Measurements from ENCODE around the gene WBP1L.
"Not testable (repeated sequence)": the region's sequence is repeated elsewhere in the genome, so short reads cannot be mapped to it uniquely, and the experiment has no call there.

The WBP1L gene

DNA sequence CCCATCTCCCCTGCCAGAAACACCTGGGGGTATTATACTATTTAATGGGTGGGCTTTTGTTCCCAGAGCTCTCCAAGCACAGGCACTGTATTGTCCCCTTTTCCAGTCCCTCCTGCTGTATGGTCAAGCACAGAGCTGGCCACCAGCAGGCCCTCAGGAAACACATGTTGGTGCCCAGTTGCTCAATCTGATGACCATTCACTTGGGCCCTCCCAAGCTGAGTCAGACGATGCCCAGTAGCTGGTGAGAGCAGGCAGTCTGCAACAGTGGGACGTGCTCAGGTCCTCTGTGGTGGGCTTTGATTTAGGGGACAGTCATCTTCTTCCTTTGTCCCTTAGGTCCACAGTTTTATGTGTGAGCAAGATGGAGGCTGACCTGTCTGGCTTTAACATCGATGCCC lies 17.5 kb upstream of the WBP1L start:
- DNase-seq = no peak

DNA sequence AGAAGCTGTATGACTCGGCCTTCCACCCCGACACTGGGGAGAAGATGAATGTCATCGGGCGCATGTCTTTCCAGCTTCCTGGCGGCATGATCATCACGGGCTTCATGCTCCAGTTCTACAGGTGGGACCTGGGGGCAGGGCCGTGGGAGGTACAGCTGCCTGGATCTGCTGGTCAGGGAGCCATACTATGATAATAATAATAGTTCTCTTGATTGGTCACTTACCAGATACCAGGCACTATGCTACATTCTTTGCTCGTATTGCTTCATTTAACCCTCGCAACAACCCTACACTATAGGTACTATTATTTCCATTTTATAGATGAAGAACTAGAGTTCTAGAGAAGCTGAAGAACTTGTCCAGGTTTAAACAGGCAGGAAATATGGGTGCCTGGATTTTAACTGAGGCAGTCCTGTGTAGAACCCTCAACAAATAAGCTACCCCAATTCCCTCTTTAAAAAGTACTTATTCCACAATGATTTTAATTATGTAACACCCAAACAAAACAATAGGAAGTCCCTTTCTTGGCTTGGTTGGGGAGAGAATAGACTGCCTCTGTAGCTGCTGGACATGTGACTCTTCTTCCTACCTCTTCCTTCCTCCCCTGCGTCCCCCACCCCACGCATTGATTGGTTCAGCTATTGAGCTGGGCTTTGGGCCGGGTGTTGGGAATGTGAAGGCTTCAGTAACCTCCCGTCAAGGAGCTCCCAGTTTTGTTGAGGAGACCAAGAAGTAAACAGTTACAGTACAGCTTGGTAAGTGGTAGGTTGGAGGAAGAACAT lies 16.5 kb upstream of the WBP1L start:
- DNase-seq = no peak

- DNase-seq = peak; percentile 39
Observed at GRCh38 chr10:102729029-102730026, 14.4 kb upstream of the WBP1L start.

DNA sequence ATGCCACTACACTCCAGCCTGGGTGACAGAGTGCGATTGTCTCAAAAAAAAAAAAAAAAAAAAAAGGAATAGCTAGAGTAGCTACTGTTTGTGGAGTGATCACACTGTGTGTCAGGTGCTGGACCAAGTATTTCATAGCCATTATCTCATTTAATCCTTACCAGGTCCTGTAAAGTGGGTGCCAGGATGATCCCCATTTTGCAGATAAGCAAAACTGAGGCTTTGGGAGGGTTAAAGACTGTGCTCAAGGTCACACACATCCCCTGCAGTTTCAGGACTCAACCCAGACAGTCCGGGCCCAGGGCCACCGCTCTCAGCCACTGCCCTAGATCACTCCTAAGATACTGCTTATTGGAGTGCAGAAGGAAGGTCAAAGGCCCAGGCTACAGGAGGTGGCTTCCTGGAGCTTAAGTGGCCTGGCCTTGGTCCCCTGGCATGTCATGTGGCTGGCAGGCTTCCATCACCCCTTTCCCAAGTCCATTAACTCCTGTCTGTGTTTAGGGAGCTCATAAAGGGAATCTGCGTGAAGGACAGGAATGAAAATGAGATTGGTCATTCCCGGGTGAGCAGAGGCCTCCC lies 12.4 kb upstream of the WBP1L start:
- DNase-seq = no peak

GRCh38 chr10:102732661-102733060 lies 11.1 kb upstream of the WBP1L start:
- DNase-seq = no peak

DNA sequence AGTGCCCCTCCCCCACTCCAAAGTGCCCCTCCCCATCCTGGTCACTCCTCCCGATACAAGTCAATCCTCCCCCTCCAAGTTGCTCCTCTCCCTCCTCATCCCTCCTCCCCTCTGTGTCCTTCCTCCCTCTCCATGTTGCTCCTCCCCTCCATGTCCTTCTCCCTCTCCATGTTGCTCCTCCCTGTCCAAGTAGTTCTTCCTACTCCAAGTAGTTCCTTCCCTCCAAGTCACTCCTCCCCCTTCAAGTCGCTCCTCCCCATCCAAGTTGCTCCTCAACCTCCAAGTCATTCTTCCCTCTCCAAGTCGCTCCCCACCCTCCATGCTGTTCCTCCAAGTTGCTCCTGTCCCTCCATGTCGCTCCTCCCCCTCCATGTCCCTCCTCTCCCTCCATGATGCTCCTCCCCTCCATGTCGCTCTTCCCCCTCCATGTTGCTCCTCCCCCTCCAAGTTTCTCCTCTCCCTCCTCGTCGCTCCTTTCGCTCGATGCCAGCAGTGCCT lies 8.6 kb upstream of the WBP1L start:
- DNase-seq = no peak

- DNase-seq = no peak
Observed at GRCh38 chr10:102738692-102739121, 5.0 kb upstream of the WBP1L start.

DNA sequence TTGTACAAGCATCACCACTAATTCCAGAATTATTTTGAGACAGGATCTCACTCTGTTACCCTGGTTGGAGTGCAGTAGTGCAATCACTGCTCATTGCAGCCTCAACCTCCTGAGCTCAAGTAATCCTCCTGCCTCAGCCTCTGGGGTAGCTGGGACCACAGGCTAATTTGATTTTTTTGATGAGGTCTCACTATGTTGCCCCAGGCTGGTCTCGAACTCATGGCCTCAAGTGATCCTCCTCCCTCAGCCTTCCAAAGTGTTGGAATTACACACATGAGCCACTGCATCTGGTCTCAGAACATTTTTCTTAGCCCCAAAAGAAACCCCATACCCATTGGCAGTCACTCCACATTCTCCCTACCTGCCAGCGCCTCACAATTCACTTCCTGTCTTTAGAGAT lies 3.5 kb upstream of the WBP1L start:
- no peak for DNase-seq

- DNase-seq = no peak
Observed at GRCh38 chr10:102741726-102742237, 2.0 kb upstream of the WBP1L start.

GRCh38 chr10:102742313-102742712 lies 1.4 kb upstream of the WBP1L start:
- not testable (repeated sequence) for DNase-seq

DNA sequence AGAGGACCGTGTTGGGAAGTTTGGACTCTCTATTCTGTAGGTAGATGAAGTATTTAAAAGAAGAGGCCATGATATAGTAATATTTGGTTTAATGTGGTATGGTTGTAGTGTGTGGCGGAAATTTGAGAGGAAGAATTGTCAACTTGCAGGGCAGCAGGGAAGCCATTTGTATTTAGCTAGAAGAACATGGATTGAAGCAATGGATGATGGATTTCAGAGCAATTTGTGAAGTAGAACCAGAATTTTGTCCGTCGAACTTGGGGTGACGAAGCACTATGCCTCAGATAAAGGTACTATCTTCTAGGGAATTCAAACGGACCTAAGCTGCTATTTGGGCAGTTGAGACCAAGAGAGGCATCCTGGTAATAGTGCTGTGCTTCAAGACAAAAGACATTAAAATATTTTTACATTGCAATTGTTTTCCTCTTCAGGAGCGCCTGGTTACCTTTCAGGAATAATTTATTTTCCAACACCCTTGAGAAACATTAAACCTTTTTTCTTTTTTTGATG lies 615 bp upstream of the WBP1L start:
- DNase-seq = no peak

DNA sequence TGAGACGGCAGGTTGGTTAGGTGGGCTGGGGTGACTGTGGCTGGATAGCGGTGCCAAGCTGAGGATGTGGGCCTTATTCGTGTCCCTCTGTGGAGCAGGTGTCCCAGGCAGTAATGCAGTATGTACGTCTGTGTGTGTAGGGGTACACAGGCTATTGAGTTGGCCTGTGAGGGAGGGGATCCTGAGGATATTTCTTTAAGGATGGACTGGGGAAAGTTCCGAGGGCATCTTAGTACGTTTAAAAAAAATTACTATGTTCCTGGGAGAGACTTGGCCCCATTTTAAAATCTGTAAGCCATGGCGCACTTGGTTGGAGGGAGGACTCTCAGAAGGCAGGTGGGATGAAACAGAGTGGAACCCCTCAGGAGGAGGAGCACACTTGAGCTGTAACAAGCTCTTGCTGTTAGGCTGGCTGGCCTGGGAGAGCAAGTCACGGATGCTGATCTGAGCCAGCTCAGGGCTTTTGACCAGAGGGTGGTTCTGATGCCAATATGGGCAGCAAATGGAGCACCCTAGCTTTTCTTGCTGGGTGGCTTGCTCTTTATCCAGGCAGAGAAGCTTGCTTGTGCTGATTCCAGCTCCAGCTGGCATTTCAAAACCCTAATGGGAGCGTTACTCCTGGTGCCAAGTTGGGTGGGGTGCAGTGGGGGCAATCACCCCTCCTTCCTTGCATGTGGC lies 765 bp downstream of the WBP1L start:
- DNase-seq = peak; percentile 1

DNA sequence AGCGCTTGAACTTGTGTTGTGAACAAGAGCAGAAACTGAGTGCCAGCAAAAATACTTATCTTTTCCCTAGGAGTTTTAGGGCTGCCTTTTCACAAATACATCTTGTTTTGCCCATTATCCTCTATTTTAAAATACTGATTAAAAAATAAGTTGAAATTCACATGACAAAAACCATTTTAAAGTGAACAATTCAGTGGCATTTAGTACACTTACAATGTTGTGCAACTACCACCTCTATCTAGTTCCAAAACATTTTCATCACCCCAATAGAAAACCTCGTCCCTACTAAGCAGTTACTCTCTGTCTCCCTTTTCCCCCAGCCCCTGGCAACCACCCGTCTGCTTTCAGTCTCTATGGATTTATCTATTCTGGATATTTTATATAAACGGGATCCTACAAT lies 1.4 kb downstream of the WBP1L start:
- DNase-seq = no peak

- DNase-seq = no peak
Observed at GRCh38 chr10:102752266-102752930, 8.7 kb downstream of the WBP1L start.

DNA sequence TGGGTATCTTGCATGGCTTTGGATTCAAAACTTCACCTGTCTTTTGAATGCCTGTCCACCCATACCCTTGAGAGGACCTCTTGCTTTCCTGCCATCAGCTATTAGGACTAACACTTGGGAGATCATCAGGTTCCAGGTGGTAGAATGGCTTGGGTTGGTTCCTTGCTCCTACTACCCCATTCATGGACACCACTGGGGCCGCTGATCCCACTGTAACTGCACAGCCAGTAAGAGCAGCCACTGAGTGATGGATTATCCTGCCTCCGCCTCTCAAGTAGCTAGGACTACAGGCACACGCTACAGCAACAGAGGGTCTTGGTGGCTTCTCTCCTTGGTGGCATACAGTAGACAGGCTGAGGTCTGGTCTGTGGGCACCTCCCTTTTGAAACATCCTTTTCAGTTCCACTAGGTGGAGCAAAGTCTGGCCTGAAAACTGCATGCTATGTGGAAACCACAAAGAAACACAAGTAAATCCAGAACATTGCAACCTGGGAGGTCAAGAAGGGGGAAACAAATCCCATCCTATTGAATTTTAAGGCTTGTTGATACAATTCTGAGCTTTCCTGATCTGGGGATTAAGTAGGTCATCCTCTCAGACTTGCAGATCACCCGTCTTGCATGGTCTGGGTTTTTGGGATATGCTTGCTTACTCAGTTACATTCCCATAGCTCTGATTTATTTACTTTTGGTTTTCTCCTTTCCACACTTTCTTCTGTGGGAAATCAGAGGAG lies 9.4 kb downstream of the WBP1L start:
- DNase-seq = peak; percentile 19

- DNase-seq = no peak
Observed at GRCh38 chr10:102753718-102754117, 10.0 kb downstream of the WBP1L start.

- DNase-seq = no peak
Observed at GRCh38 chr10:102757323-102757722, 13.6 kb downstream of the WBP1L start.

DNA sequence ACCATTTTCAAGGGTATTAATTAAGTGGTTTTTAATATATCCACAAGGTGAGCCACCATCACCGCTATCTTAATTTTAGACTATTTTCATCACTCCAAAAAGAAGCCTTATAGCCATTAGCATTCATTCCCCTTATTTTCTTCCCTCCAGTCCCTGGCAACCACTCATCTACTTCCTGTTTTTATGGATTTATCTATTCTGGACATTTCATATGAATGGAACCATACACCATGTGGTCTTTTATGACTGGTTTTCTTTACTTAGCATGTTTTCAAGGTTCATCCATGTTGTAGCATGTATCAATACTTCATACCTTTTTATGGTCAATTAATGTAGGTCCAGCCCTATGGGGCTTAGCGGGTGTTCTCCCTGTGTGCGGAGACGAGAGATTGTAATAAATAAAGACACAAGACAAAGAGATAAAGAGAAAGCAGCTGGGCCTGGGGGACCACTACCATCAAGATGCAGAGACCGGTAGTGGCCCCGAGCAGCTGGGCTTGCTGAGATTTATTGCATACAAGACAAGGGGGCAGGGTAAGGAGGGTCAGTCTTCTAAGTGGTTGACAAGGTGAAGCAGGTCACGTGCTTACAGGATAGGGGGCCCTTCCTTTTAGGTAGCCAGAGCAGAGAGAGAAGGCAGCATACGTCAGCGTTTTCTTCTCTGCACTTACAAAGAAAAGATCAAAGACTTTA lies 14.6 kb downstream of the WBP1L start:
- no peak for DNase-seq

DNA sequence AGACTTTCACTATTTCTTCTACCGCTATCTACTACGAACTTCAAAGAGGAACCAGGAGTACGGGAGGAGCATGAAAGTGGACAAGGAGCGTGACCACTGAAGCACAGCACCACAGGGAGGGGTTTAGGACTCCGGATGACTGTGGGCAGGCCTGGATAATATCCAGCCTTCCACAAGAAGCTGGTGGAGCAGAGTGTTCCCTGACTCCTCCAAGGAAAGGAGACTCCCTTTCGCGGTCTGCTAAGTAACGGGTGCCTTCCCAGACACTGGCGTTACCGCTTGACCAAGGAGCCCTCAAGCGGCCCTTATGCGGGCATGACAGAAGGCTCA lies 15.2 kb downstream of the WBP1L start:
- not testable (repeated sequence) for DNase-seq

GRCh38 chr10:102759497-102760210 lies 15.9 kb downstream of the WBP1L start:
- no peak for DNase-seq

Measured in CD4-positive, alpha-beta T cell treated with Interleukin-4 for 4 hours (primary cell).